H1 (cell line): ENCODE measurements around the gene NSUN2. TPM values are rescaled to one million over a fixed set of nuclear protein-coding genes. Genes with fewer than 3 reads are reported as not detected.

Experiments used
- BACH1 ChIP-seq: IDR thresholded peaks from 2 replicates; pipeline ENCODE4 v1.6.1; 2012; ENCODE audit warnings: low read length, improper control_type of control experiment
- BCL11A ChIP-seq, 2 experiments: IDR thresholded peaks; one replicate each; pipeline ENCODE4 v1.6.1; 2011; ENCODE audit warnings: low read depth in 2 of 2, low read length in 2 of 2, mild to moderate bottlenecking in 2 of 2
- CHD2 ChIP-seq: IDR thresholded peaks from 2 replicates; pipeline ENCODE4 v1.6.1; 2012; ENCODE audit warnings: low read length, improper control_type of control experiment
- CHD7 ChIP-seq: fragments of 300-600 bp; sonication (generic); IDR thresholded peaks from 2 replicates; pipeline ENCODE4 v1.7.1; 2012; ENCODE audit warnings: low read length, moderate library complexity, mild to moderate bottlenecking, inconsistent platforms; ENCODE audit not compliant: insufficient replicate concordance
- FOSL1 ChIP-seq: IDR thresholded peaks from 2 replicates; pipeline ENCODE4 v1.6.1; 2011; ENCODE audit warnings: mild to moderate bottlenecking, low read depth, low read length, moderate library complexity; ENCODE audit not compliant: insufficient read depth
- JUND ChIP-seq: IDR thresholded peaks from 2 replicates; pipeline ENCODE4 v1.6.1; 2011; ENCODE audit warnings: mild to moderate bottlenecking, improper control_type of control experiment, low read length
- MAFK ChIP-seq: IDR thresholded peaks from 2 replicates; pipeline ENCODE4 v1.6.1; 2012; ENCODE audit warnings: low read depth, mild to moderate bottlenecking, improper control_type of control experiment, low read length
- POLR2AphosphoS5 ChIP-seq: IDR thresholded peaks from 2 replicates; pipeline ENCODE4 v1.6.1; 2011; ENCODE audit warnings: low read depth, low read length
- POU5F1 ChIP-seq: IDR thresholded peaks from 2 replicates; pipeline ENCODE4 v1.6.1; 2011; ENCODE audit warnings: low read depth, mild to moderate bottlenecking, low read length, moderate library complexity
- RAD21 ChIP-seq, 2 experiments: IDR thresholded peaks in 1 of 2; conservative IDR thresholded peaks in 1 of 2; 2 replicates each; pipeline ENCODE4 v1.6.1; 2011; ENCODE audit warnings: low read depth in 2 of 2, low read length in 2 of 2, improper control_type of control experiment in 1 of 2, inconsistent platforms in 1 of 2, mild to moderate bottlenecking in 1 of 2, moderate library complexity in 1 of 2
- RXRA ChIP-seq: IDR thresholded peaks from 2 replicates; pipeline ENCODE4 v1.6.1; 2011; ENCODE audit warnings: low read depth, mild to moderate bottlenecking, low read length, moderate library complexity; ENCODE audit not compliant: insufficient read depth
- SAP30 ChIP-seq: fragments of 300-600 bp; sonication (generic); IDR thresholded peaks from 2 replicates; pipeline ENCODE4 v1.7.1; 2012; ENCODE audit warnings: low read length, moderate library complexity, mild to moderate bottlenecking, inconsistent platforms; ENCODE audit not compliant: insufficient read depth, insufficient replicate concordance
- SP4 ChIP-seq: IDR thresholded peaks from 2 replicates; pipeline ENCODE4 v1.6.1; 2012; ENCODE audit warnings: low read length, inconsistent platforms
- polyA plus RNA-seq, 7 experiments: library from polyadenylated mRNA; depleted of rRNA in 3 of 7; stranded (reverse) in 5 of 7; unstranded in 2 of 7; fragments of >200 nt in 5 of 7; fragments of 200-250 nt in 2 of 7; gene quantifications; 1 replicate in 5 of 7; 2 replicates in 1 of 7; 4 replicates in 1 of 7; pipeline versions ENCODE4 v1.2.1 to v1.2.3, GENCODE V29; 2011 to 2013; ENCODE audit warnings: missing spikeins in 2 of 7, mixed read lengths in 2 of 7
- total RNA-seq: library from RNA; stranded (reverse); fragmentation: NEBNext Ultra II Directional; extraction: Animal tissue kit (Norgen Biotek cat#: 25700); gene quantifications from 2 replicates; pipeline ENCODE4 v1.2.1, GENCODE V29; 2021

The NSUN2 gene
- total and polyA plus RNA-seq, 2 of the 8 experiments (the other 6 are each of a cell fraction or from before 2014, with no cell fraction given), result 47.3 to 94.7 TPM

GRCh38 chr5:6626508-6626907, 6.3 kb downstream of the NSUN2 start (continued):
- TF ChIP-seq CHD7 (no peak), POU5F1 (no peak), RAD21 (IDR thresholded peaks at IDR 0.05 in 1 of 2, conservative IDR thresholded peaks at IDR 0.05 in 1 of 2; ENCODE audit: low read depth in 2 of 2, low read length in 2 of 2) (no peak), BACH1 (no peak), POLR2AphosphoS5 (no peak), FOSL1 (no peak), MAFK (no peak), RXRA (no peak), CHD2 (no peak), JUND (no peak), SP4 (no peak), SAP30 (no peak), BCL11A (IDR thresholded peaks at IDR 0.05; ENCODE audit: low read depth in 2 of 2, low read length in 2 of 2) (no peak)
